Colonic mucosa (tissue), 4 donors: ENCODE measurements around the gene FUCA1. TPM values are rescaled to one million over a fixed set of nuclear protein-coding genes. Genes with fewer than 3 reads are reported as not detected.
"Not testable (repeated sequence)": the region's sequence is repeated elsewhere in the genome, so short reads cannot be mapped to it uniquely, and the experiment has no call there.

Source experiments
- DNase-seq: peaks from one replicate; pipeline ENCODE4 v3.0.0-alpha.2; 2020
- H3K27ac ChIP-seq: fragments of 200-600 bp; one replicate; pipeline ENCODE4 v1.8.0; 2021
- H3K27me3 ChIP-seq: fragments of 200-600 bp; one replicate; pipeline ENCODE4 v1.8.0; 2021
- H3K36me3 ChIP-seq: fragments of 200-600 bp; one replicate; pipeline ENCODE4 v1.8.0; 2021
- H3K4me1 ChIP-seq: fragments of 200-600 bp; one replicate; pipeline ENCODE4 v1.8.0; 2021; ENCODE audit warnings: mild to moderate bottlenecking
- H3K4me3 ChIP-seq: fragments of 200-600 bp; one replicate; pipeline ENCODE4 v1.8.0; 2021
- H3K9ac ChIP-seq, 2 donors: one replicate each; pipeline ENCODE4 v1.7.0; 2013; ENCODE audit warnings: control low read depth in 2 of 2, low read depth in 2 of 2, low read length in 2 of 2
- H3K9me3 ChIP-seq: fragments of 200-600 bp; one replicate; pipeline ENCODE4 v1.8.0; 2021
- intact Hi-C: fragments of 100-400 bp; cut with DNase I; formaldehyde crosslinking; loops from one replicate; pipeline ENCODE4 v1.14.1; 2022
- total RNA-seq, 2 donors: library from RNA; stranded (reverse); fragmentation: NEBNext Ultra II Directional in 1 of 2; extraction: Animal tissue kit (Norgen Biotek cat#: 25700) in 1 of 2; gene quantifications; one replicate each; pipeline ENCODE4 v1.2.1, GENCODE V29; 2021
- TF ChIP-seq, protein P1 (sequence below): fragments of 200-600 bp; IDR thresholded peaks from one replicate; pipeline ENCODE4 v1.8.0; 2022; ENCODE audit warnings: antibody characterized with exemption, mild to moderate bottlenecking
- donor health status: healthy.
- donor health status: DM: no; HTN: no; CAD: no.
- donor health status: DM: no; HTN: no; CAD: no.

Gene FUCA1
- total RNA-seq, 2 donors from 2014 or later: 70.1 to 165 TPM

- intact Hi-C loops: no loop called here
- no peak for DNase-seq
- Histone ChIP-seq H3K4me3 (no peak overlapping the region), H3K27ac (no peak overlapping the region), H3K4me1 (no peaks in the 10 kb centered on the region), H3K9me3 (no peaks in the 10 kb centered on the region), H3K27me3 (peaks cover 6% of the 10 kb centered on the region), H3K36me3 (no peaks in the 10 kb centered on the region), H3K9ac (no peak overlapping the region)
- TF ChIP-seq, protein P1, sequence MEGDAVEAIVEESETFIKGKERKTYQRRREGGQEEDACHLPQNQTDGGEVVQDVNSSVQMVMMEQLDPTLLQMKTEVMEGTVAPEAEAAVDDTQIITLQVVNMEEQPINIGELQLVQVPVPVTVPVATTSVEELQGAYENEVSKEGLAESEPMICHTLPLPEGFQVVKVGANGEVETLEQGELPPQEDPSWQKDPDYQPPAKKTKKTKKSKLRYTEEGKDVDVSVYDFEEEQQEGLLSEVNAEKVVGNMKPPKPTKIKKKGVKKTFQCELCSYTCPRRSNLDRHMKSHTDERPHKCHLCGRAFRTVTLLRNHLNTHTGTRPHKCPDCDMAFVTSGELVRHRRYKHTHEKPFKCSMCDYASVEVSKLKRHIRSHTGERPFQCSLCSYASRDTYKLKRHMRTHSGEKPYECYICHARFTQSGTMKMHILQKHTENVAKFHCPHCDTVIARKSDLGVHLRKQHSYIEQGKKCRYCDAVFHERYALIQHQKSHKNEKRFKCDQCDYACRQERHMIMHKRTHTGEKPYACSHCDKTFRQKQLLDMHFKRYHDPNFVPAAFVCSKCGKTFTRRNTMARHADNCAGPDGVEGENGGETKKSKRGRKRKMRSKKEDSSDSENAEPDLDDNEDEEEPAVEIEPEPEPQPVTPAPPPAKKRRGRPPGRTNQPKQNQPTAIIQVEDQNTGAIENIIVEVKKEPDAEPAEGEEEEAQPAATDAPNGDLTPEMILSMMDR: no peak
Observed at GRCh38 chr1:23906731-23907130, 38.6 kb upstream of the FUCA1 start.

DNA sequence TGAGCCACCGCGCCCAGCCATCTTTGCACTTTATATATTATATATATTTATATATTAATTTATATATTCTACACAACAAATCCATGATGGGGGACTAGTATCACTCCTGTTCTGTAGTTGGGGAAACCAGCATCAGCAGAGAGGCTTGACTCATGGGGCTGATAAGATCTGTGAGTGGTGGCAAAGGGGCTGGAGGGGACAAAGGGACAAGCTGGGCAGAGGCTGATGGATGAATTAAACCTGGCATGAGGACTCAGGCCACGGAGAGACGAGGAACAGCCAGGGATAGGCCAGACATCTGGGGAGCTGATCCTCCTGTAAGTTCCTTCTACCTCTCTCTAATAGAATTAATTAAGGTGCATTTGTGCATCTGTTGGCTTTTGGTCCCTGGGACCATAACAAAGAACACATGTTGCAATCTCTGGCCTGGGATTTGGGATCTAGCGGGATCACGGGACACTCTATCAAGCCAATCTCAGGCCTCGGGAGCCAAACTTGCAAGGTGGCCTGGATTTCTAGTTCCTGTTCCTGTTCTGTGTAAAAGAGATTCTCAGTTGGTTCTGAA, 37.5 kb upstream of the FUCA1 start:
- H3K4me1 ChIP-seq: no peaks in the 10 kb centered on the region
- H3K27ac ChIP-seq: no peak overlapping the region
- H3K9me3 ChIP-seq: no peaks in the 10 kb centered on the region
- intact Hi-C loops: no loop called here
- peaks cover 6% of the 10 kb centered on the region for H3K27me3 ChIP-seq
- TF ChIP-seq, protein P1: no peak
- no peaks in the 10 kb centered on the region for H3K36me3 ChIP-seq
- H3K9ac ChIP-seq: no peak overlapping the region
- no peak for DNase-seq
- H3K4me3 ChIP-seq: no peak overlapping the region

DNA sequence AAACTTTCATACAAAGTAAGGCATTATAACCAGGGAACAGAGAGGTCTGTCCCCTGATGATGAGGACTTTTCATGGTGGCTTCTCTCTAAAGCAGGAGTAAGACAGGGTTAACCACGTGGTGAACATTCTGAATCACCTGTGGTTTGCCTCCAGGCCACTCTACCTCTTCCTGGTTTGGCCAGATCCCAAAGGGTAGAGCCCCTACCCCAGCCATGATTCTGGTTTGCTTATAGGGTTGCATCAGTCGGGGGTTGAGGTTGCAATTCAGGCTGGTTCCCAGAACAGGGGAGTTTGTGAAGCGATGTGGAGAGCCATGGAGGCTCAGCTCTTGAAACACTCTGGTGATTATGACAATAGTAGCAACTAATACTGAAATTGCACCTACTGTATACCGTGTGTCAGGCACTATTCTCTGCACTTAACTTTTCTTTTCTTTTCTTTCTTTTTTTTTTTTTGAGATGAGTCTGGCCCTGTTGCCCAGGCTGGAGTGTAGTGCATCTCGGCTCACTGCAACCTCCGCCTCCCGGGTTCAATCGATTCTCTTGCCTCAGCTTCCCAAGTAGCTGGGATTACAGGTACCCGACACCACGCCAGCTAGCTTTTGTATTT, 36.8 kb upstream of the FUCA1 start:
- Histone ChIP-seq H3K4me1 (no peaks in the 10 kb centered on the region), H3K36me3 (no peaks in the 10 kb centered on the region), H3K27ac (no peak overlapping the region), H3K27me3 (peaks cover 6% of the 10 kb centered on the region), H3K9ac (no peak overlapping the region), H3K9me3 (no peaks in the 10 kb centered on the region), H3K4me3 (no peak overlapping the region)
- intact Hi-C loops: no loop called here
- DNase-seq: no peak
- TF ChIP-seq, protein P1: no peak

GRCh38 chr1:23903754-23904153, 35.7 kb upstream of the FUCA1 start:
- Histone ChIP-seq H3K27me3 (peaks cover 6% of the 10 kb centered on the region), H3K9me3 (no peaks in the 10 kb centered on the region), H3K4me1 (no peaks in the 10 kb centered on the region), H3K27ac (no peak overlapping the region), H3K9ac (no peak overlapping the region), H3K36me3 (no peaks in the 10 kb centered on the region), H3K4me3 (no peak overlapping the region)
- intact Hi-C loops: no loop called here
- no peak for DNase-seq
- TF ChIP-seq, protein P1: no peak

DNA sequence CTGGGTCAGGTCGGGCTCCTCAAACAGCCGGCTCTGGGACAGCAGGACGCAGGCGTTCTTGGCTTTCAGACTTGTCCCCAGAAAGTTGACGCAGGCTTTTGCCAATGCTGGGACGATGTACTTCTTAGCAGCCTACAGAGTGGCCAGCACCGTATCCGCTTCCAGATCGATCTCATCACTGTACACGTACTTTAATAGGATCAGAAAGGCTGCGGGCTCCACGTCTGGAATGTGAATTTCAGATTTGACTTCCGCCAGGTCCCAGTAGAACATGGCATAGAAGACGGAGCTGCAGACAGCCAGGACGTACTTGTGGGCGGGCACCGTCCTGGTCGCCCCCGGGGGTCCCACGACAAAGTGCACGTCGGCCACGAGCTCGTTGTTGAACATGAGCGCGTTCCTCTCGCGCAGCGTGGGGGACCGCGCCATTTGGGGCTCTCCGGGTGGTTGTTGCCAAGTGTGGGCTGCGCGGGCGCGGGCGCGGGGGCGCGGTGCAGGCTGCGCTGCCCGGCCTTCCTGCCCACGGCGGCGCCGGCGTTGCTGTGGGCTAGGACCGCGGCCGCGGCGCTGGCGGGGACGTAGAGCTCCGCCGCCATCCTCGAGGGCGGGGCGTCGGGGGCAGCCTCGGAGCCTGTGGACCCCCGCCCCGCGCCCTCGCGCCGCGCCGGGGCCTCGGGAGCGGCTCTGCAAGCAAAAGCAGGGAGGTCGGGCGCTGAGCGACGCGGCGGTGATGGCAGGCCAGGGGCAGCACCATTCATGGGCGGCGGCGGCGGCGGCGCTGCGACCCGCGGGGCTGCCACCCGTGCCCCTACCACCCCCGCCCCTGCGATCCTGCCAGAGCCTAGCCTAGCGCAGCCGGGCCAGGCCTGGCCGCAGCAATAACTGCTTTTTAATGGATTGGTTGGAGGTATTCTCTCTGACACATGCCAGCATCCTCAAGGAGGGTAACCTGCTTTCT, 34.5 kb upstream of the FUCA1 start:
- peak overlapping the region; percentile 23 for H3K4me3 ChIP-seq
- H3K27me3 ChIP-seq: peaks cover 6% of the 10 kb centered on the region
- no peaks in the 10 kb centered on the region for H3K36me3 ChIP-seq
- H3K9ac ChIP-seq: peak overlapping the region in 1 of 2 donors; percentile 24
- H3K4me1 ChIP-seq: no peaks in the 10 kb centered on the region
- intact Hi-C loops: no loop called here
- TF ChIP-seq, protein P1: no peak
- no peaks in the 10 kb centered on the region for H3K9me3 ChIP-seq
- no peak for DNase-seq
- no peak overlapping the region for H3K27ac ChIP-seq

- H3K27ac ChIP-seq, H3K27me3 ChIP-seq, DNase-seq, H3K9ac ChIP-seq, intact Hi-C loops, H3K36me3 ChIP-seq, H3K4me3 ChIP-seq, H3K9me3 ChIP-seq, H3K4me1 ChIP-seq: not testable (repeated sequence)
Observed at GRCh38 chr1:23900017-23900416, 31.9 kb upstream of the FUCA1 start.
